Stomach (tissue), 4 donors: ENCODE data around the gene IER5.

ENCODE experiments used
- POLR2AphosphoS5 ChIP-seq, 3 donors: sonication (generic); formaldehyde crosslinking; IDR thresholded peaks; one replicate each; pipeline ENCODE4 v1.6.1; 2016; ENCODE audit warnings: antibody characterized with exemption in 3 of 3
- TF ChIP-seq, protein P1 (sequence below), 7 experiments: fragments of 450-650 bp in 4 of 7; fragments of 200-600 bp in 3 of 7; sonication (generic) in 3 of 7; IDR thresholded peaks; one replicate each; pipeline ENCODE4 v1.5.1; 2016 to 2019; ENCODE audit warnings: antibody characterized with exemption in 7 of 7, control low read depth in 2 of 7, mild to moderate bottlenecking in 1 of 7

DNA sequence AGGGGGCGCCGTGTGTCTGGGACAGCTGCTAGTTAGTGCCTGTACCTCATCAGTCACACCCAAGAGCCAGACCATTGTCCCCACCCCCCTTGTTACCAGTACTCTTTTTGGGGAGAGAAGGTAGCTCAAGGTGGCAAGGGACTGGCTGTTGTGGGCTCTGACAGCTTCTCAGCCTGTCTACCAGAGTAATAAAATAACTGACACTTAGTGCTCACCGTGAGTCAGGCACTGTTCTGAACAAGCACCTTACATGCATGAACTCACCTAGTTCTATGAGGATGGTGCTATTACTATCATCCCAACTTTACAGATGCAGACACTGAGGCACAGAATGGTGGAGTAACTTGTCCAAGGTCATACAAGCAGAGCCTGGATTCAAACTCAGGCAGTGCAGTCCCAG lies 34.7 kb downstream of the IER5 start:
- TF ChIP-seq, protein P1, sequence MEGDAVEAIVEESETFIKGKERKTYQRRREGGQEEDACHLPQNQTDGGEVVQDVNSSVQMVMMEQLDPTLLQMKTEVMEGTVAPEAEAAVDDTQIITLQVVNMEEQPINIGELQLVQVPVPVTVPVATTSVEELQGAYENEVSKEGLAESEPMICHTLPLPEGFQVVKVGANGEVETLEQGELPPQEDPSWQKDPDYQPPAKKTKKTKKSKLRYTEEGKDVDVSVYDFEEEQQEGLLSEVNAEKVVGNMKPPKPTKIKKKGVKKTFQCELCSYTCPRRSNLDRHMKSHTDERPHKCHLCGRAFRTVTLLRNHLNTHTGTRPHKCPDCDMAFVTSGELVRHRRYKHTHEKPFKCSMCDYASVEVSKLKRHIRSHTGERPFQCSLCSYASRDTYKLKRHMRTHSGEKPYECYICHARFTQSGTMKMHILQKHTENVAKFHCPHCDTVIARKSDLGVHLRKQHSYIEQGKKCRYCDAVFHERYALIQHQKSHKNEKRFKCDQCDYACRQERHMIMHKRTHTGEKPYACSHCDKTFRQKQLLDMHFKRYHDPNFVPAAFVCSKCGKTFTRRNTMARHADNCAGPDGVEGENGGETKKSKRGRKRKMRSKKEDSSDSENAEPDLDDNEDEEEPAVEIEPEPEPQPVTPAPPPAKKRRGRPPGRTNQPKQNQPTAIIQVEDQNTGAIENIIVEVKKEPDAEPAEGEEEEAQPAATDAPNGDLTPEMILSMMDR (IDR thresholded peaks at IDR 0.05): no peak
- no peak for TF ChIP-seq POLR2AphosphoS5 (IDR thresholded peaks at IDR 0.05)
